Stomach smooth muscle (tissue), 2 donors: ENCODE measurements around the gene KATNBL1.
A peak's percentile ranks its signal among the peaks of the same experiment; 100 is the strongest.

ENCODE experiments used
- H3K27ac ChIP-seq: one replicate; pipeline ENCODE4 v1.7.0; 2013; ENCODE audit warnings: mild to moderate bottlenecking, low read length, inconsistent platforms
- H3K27me3 ChIP-seq, 2 donors: one replicate each; pipeline ENCODE4 v1.7.0; 2013; ENCODE audit warnings: low read length in 2 of 2; ENCODE audit not compliant: insufficient read depth in 2 of 2, control insufficient read depth in 1 of 2
- H3K36me3 ChIP-seq, 2 donors: one replicate each; pipeline ENCODE4 v1.7.0; 2013; ENCODE audit warnings: low read length in 2 of 2; ENCODE audit not compliant: control insufficient read depth in 2 of 2, insufficient read depth in 2 of 2
- H3K4me1 ChIP-seq: one replicate; pipeline ENCODE4 v1.7.0; 2013; ENCODE audit warnings: low read length; ENCODE audit not compliant: control insufficient read depth, insufficient read depth
- H3K4me3 ChIP-seq, 2 donors: one replicate each; pipeline ENCODE4 v1.7.0; 2013; ENCODE audit warnings: low read length in 2 of 2
- H3K9ac ChIP-seq, 2 donors: one replicate each; pipeline ENCODE4 v1.7.0; 2013; ENCODE audit warnings: low read length in 2 of 2, mild to moderate bottlenecking in 1 of 2
- H3K9me3 ChIP-seq, 2 donors: one replicate each; pipeline ENCODE4 v1.7.0; 2013; ENCODE audit warnings: low read length in 2 of 2; ENCODE audit not compliant: control insufficient read depth in 2 of 2
- donor health status: healthy.
- donor health status: Pancreatic carcinoma.

Gene KATNBL1

GRCh38 chr15:34116620-34117019, 93.3 kb downstream of the KATNBL1 start:
- peaks cover 0 to 6% of the 10 kb centered on the region in 2 donors for H3K27me3 ChIP-seq

DNA sequence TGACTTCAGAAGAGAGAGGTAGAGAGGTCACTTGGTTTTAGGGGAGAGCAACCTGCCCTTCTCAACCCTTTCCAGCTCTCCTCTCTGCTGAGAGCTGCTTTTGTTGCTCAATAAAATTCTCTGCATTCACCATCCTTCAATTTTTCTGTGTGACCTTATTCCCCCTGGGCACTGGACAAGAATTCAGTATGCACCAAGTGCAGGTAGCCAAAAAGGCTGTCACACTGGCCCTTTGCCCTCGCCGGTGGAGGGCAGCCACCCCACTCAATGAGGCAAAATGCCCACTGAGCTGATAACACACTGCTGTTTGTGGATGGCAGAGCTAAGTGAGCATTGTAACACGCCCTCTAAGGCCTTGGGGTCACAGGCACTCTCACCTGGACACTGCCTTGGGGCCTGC, 95.2 kb downstream of the KATNBL1 start:
- no peaks in the 10 kb centered on the region for H3K36me3 ChIP-seq
- no peaks in the 10 kb centered on the region for H3K9me3 ChIP-seq
- peaks cover 0 to 6% of the 10 kb centered on the region in 2 donors for H3K27me3 ChIP-seq
- H3K27ac ChIP-seq = no peak overlapping the region
- H3K9ac ChIP-seq = no peak overlapping the region
- H3K4me1 ChIP-seq = no peaks in the 10 kb centered on the region
- no peak overlapping the region for H3K4me3 ChIP-seq

More at GRCh38 chr15:34116620-34117019, 93.3 kb downstream of the KATNBL1 start:
- no peaks in the 10 kb centered on the region for H3K9me3 ChIP-seq
- H3K4me3 ChIP-seq = no peak overlapping the region
- no peaks in the 10 kb centered on the region for H3K36me3 ChIP-seq
- no peaks in the 10 kb centered on the region for H3K4me1 ChIP-seq
- no peak overlapping the region for H3K27ac ChIP-seq
- H3K9ac ChIP-seq = no peak overlapping the region

DNA sequence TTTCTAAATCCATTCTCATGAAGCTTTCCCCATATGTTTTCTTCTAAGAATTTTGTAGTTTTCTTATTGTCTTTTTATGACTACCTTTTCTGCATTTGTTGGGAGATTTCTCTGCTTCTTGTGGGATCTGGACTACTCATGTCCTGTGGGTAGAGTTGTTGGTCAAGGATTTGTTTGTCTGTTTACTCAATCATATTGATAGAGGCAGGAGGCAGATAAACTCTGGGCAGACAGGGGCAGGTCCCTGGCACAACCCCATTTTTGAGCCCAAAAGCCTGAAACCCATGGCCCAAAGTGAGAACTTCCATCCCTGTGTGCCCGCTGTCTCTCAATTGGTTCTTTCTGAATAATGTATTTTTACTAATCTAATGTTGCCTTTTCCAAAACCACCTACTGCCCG, 95.7 kb downstream of the KATNBL1 start:
- no peaks in the 10 kb centered on the region for H3K9me3 ChIP-seq
- H3K27me3 ChIP-seq = peaks cover 0 to 6% of the 10 kb centered on the region in 2 donors
- no peaks in the 10 kb centered on the region for H3K4me1 ChIP-seq
- H3K9ac ChIP-seq = no peak overlapping the region
- no peak overlapping the region for H3K4me3 ChIP-seq
- no peak overlapping the region for H3K27ac ChIP-seq
- H3K36me3 ChIP-seq = no peaks in the 10 kb centered on the region

GRCh38 chr15:34111488-34111887, 98.4 kb downstream of the KATNBL1 start:
- no peak overlapping the region for H3K27ac ChIP-seq
- no peaks in the 10 kb centered on the region for H3K9me3 ChIP-seq
- no peaks in the 10 kb centered on the region for H3K4me1 ChIP-seq
- no peak overlapping the region for H3K9ac ChIP-seq
- no peaks in the 10 kb centered on the region for H3K36me3 ChIP-seq
- H3K4me3 ChIP-seq = no peak overlapping the region
- peaks cover 0 to 4% of the 10 kb centered on the region in 2 donors for H3K27me3 ChIP-seq

GRCh38 chr15:34109797-34110663, 99.9 kb downstream of the KATNBL1 start:
- no peaks in the 10 kb centered on the region for H3K27me3 ChIP-seq
- H3K9me3 ChIP-seq = no peaks in the 10 kb centered on the region
- no peaks in the 10 kb centered on the region for H3K4me1 ChIP-seq
- H3K27ac ChIP-seq = no peak overlapping the region
- no peak overlapping the region for H3K9ac ChIP-seq
- H3K36me3 ChIP-seq = peaks cover 0 to 4% of the 10 kb centered on the region in 2 donors
- no peak overlapping the region for H3K4me3 ChIP-seq

GRCh38 chr15:34107315-34107714, 102.6 kb downstream of the KATNBL1 start:
- no peak overlapping the region for H3K4me3 ChIP-seq
- no peak overlapping the region for H3K9ac ChIP-seq
- H3K27me3 ChIP-seq = no peaks in the 10 kb centered on the region
- H3K27ac ChIP-seq = no peak overlapping the region
- peaks cover 8% of the 10 kb centered on the region for H3K4me1 ChIP-seq
- no peaks in the 10 kb centered on the region for H3K9me3 ChIP-seq
- H3K36me3 ChIP-seq = peaks cover 0 to 4% of the 10 kb centered on the region in 2 donors

GRCh38 chr15:34106423-34106822, 103.5 kb downstream of the KATNBL1 start:
- peaks cover 0 to 4% of the 10 kb centered on the region in 2 donors for H3K36me3 ChIP-seq
- no peak overlapping the region for H3K4me3 ChIP-seq
- no peak overlapping the region for H3K9ac ChIP-seq
- no peak overlapping the region for H3K27ac ChIP-seq
- no peaks in the 10 kb centered on the region for H3K27me3 ChIP-seq
- H3K9me3 ChIP-seq = no peaks in the 10 kb centered on the region
- peaks cover 11% of the 10 kb centered on the region for H3K4me1 ChIP-seq

GRCh38 chr15:34102175-34102925, 107.5 kb downstream of the KATNBL1 start:
- Histone ChIP-seq H3K9ac (peak overlapping the region; percentile 75 to 97), H3K36me3 (peaks cover 0 to 5% of the 10 kb centered on the region in 2 donors), H3K27ac (peak overlapping the region; percentile 88), H3K27me3 (no peaks in the 10 kb centered on the region), H3K9me3 (no peaks in the 10 kb centered on the region), H3K4me3 (peak overlapping the region; percentile 83 to 99), H3K4me1 (peaks cover 15% of the 10 kb centered on the region)

- no peaks in the 10 kb centered on the region for H3K9me3 ChIP-seq
- H3K4me3 ChIP-seq = peak within 1 kb of the TSS; percentile 97 to 99
- H3K27me3 ChIP-seq = no peaks in the 10 kb centered on the region
- H3K27ac ChIP-seq = peak within 1 kb of the TSS; percentile 88
- peak within 1 kb of the TSS; percentile 97 to 98 for H3K9ac ChIP-seq
- H3K4me1 ChIP-seq = peaks cover 15% of the 10 kb centered on the region
- peaks cover 0 to 5% of the 10 kb centered on the region in 2 donors for H3K36me3 ChIP-seq
Observed at GRCh38 chr15:34101366-34102174, 108.3 kb downstream of the KATNBL1 start, which contains the start of the genes EMC7 and PGBD4. EMC7 (minus strand) TSS chr15:34101862; CDS start chr15:34101839, 23 bp downstream. PGBD4 (plus strand) TSS chr15:34102083; CDS start chr15:34102532, 449 bp downstream.

DNA sequence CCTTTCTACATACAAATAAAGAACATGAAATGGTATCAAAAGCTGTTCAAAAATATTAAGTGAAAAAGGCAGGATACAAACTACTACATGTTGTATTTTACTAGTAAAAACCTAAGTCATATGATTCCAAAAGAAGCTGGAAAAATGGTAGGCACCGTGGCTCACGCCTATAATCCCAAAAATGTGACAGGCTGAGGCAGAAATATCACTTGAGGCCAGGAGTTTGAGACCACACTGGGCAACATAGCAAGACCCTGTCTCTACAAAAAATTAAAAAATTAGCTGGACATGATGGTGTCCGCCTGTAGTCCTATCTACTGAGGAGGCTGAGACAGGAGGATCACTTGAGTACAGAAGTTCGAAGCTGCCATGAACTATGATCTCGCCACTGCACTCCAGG, 110.0 kb downstream of the KATNBL1 start:
- peak overlapping the region in 1 of 2 donors; percentile 99 for H3K4me3 ChIP-seq

More for the DNA sequence above, 110.0 kb downstream of the KATNBL1 start:
- Histone ChIP-seq H3K9me3 (no peaks in the 10 kb centered on the region), H3K36me3 (peaks cover 2 to 4% of the 10 kb centered on the region in 2 donors), H3K4me1 (peaks cover 15% of the 10 kb centered on the region), H3K27me3 (no peaks in the 10 kb centered on the region), H3K9ac (no peak overlapping the region), H3K27ac (no peak overlapping the region)
